Hematopoietic multipotent progenitor cell treated with erythropoietin and hydrocortisone succinate and interleukin-3 and kit ligand, for 4 days (in vitro differentiated cells): Measurements from ENCODE around the gene IL31RA.
"Not testable (repeated sequence)": the region's sequence is repeated elsewhere in the genome, so short reads cannot be mapped to it uniquely, and the experiment has no call there.

Experiments
- DNase-seq: peaks from one replicate; pipeline ENCODE4 v3.0.0-alpha.2; 2015

IL31RA gene

DNA sequence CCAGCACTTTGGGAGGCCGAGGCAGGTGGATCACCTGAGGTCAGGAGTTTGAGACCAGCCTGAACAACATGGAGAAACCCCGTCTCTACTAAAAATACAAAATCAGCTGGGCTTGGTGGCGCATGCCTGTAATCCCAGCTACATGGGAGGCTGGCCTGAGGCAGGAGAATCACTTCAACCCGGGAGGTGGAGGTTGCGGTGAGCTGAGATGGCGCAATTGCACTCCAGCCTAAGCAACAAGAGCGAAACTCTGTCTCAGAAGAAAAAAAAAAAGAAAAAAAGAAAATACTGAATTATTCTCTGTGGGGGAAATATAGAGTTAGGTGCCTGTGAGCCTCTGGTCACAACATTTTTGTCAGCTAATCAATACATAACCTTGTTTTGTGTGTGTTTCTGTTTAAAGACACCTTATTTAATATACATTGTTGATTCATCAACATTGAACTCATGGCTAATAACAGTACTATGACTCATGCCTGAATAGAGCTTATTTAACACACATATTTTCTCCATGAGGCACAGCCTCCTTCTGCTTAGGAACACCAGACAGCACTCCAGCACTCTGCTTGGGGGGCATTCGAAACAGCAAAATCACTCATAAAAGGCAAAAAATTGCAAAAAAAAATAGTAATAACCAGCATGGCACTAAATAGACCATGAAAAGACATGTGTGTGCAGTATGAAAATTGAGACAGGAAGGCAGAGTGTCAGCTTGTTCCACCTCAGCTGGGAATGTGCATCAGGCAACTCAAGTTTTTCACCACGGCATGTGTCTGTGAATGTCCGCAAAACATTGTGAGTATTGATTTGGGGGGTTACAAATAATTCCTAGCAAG lies at the start of gene IL31RA:
Gene IL31RA, plus strand, starts transcription at position 519 of the 836 bp plus-strand sequence. Its CDS starts 214 bp downstream, at position 733.
- DNase-seq = no peak

DNA sequence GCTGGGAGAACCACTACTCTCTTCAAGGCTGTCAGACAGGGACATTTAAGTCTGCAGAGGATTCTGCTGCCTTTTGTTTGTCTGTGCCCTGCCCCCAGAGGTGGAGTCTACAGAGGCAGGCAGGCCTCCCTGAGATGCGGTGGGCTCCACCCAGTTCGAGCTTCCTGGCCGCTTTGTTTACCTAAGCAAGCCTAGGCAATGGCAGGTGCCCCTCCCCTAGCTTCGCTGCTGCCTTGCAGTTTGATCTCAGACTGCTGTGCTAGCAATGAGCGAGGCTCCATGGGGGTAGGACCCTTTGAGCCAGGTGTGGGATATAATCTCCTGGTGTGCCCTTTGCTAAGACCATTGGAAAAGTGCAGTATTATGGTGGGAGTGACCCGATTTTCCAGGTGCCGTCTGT lies 42.3 kb upstream of the IL31RA start:
- not testable (repeated sequence) for DNase-seq

DNA sequence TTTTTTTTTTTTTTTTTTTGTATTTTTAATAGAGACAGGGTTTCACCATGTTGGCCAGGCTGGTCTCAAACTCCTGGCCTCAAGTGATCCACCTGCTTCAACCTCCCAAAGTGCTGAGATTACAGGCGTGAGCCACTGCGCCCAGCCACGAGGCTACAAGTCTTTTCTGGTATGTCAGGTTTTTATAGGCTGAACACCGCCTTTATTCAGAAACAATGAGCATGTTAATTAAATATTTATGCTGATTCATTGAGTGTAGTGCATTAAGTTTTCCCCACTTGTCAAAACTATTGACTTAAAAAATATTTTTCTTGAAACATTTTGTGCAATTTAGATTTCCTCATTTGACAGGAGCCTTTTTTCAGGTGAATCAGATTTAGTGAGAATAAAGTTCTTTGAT lies 35.2 kb upstream of the IL31RA start:
- not testable (repeated sequence) for DNase-seq

DNA sequence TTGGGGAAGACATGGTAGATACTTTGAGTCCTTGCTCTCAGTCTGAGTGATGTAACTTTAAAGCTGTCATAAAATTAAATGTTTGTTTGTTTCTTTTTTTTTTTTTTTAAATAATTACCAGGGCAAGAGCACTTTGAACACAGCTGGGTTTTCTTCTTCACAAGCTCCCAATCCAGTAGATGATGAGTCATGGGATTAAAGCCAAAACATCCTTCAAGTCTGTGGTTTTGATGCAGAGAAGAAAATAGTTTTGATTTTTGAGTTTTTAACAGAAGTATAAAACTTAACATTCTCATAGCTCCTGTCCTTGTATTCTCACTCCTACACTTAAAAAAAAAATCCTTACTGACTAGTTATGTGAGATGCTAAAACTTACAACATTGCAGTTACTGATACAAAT lies 34.8 kb upstream of the IL31RA start:
- DNase-seq = peak; percentile 5

DNA sequence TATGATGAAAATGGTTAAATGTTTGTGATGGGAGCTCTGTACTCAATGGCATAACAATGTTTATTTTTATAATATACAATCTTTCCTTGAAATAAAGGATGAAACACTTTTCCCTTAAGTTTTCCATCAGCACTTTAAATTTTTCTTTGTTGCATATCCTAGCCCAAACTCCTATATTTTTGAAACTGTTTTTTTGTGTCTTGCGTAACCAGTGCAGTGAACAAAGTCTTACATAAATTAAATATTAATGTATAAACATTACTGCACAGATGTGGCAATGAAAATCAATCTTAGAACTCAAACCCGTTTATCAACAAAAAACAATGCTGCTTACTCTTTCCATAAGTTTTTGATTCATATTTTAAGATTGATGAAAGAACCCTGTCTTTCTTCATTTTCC lies 34.1 kb upstream of the IL31RA start:
- DNase-seq = no peak

DNA sequence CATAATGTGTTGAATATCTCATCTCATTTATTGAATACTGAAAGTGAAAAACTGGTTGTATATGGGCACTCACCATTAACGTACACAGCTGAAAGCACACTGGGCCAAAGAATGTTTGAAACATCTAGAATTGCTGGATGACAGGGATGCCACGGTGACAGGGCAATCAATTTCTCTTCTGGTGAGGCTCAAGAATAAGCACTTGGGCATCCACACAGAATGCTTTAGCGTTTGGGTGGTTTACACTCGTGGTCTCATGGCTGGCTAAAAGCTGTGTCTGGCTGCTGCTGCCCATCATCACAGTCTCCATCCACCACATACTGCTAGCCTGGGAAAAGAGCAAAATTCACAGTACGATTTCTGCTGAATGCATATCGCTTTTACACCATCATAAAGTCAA lies 30.7 kb upstream of the IL31RA start:
- DNase-seq = no peak

DNA sequence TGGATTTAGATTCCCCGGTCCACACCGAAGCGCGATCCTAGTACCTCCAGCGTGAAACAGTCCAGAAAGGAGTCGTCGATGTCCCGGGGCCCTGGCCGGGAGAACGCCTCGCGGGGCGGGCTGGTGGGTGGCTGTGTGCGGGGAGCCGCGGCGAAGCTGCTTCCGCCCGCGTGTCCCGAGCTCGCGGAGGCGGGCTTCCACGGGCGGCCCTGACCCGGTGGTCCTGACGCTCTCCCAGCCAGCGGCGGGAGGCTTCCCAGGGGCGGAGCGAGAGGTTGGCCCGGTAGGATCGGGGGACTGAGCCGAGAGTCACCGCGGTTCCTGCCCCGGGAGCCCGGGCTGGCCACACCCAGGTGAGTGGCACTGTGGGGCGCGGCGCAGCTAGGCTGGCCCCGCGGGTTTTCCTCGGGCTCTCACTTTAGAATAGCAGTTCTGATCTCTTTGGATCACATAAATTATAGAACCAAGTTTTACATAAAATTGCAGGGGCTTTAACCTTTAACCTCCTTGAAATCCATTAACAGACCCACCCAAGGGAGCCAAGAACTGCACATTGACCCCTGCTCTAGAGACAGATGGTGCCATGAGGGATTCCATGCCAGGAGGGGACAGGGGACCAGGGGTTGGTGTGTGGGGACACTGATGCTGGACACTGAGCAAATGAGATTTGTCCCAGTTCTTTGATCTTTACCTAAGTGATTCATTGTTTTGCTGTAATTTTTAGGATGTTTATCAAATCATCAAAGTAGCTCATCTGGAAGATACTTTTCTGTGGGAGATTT lies 29.2 kb upstream of the IL31RA start:
- DNase-seq = peak; percentile 2

DNA sequence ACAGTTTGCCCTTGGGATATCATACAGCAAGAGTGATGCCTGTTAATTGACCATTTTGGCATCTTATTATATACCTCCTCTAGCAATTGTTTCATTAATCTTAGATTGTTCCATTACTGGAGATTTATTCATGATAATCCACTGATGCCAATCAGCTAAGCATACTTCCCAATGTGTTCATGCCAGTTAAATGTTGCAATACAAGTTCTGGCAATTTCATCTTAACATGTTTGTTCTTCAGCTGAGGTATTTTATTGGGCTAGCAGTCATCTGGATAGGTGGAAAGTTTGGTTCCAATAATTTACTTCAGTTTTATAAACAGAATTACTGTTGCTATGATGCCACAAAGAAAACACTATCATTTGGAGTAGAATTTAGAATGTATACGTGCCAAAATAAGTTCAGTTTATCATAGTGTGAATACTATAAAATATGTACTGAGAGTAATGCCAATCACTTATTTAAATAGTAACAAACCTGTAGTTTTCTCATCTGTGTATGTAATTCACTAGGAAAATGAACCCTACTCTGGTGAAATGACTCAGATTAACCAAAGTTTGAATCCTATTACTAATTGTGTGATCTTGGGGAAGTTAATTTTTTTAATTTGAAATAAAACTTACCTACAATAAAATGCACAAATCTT lies 27.9 kb upstream of the IL31RA start:
- no peak for DNase-seq

DNA sequence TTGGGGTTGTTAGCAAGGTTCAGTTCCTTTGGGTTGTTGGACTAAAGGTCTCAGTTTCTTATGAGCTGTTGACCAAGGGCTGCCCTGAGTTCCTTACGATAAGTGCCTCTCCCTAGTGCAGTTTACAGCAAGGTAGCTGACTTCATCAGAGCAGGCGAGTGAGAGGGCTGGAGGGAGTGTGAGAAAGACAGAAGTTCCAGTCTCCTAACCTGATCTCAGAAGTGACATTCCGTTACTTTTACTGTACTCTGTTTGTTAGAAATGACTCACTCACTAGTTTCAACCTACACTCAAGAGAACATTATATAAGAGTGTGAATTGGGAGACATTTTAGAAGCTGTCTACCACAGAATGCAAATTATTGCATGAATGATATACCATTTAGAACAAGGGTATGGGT lies 21.2 kb upstream of the IL31RA start:
- DNase-seq = no peak

DNA sequence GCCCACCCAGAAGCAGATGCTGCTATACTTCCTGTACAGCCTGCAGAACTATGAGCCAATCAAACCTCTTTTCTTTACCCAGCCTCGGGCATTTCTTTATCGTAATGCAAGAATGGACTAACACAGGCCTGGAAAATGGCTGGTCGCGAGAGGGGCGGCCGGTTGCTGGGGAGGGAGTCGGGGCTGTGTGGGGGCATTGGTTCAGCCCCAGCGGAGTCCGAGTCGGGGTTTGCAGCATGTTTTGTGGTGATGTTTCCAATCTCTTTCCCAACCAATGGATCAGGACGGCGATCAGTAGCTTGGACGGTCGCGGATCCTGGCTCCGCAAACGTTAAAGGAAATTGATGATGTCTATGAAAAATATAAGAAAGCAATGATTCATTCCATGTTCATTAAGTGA lies 18.7 kb upstream of the IL31RA start:
- DNase-seq = no peak

DNA sequence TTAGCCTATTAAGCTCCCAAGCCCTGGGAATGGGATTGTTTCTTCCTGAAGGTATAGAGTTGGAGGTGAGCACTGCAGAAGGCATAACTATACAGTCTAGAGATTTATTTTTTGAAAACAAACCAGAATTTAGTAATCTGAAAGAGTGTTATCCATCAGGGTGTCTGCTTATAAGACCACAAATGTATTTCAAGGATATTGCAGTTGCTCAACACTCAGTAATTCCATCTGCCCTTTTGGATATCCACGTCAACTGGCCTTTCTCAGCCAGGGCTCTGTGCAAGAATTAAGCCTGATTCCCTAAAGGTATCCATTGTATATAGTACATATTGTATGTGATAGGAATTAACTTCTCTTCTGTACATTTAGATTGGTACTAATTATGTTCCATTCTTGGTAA lies 15.0 kb upstream of the IL31RA start:
- DNase-seq = no peak

DNA sequence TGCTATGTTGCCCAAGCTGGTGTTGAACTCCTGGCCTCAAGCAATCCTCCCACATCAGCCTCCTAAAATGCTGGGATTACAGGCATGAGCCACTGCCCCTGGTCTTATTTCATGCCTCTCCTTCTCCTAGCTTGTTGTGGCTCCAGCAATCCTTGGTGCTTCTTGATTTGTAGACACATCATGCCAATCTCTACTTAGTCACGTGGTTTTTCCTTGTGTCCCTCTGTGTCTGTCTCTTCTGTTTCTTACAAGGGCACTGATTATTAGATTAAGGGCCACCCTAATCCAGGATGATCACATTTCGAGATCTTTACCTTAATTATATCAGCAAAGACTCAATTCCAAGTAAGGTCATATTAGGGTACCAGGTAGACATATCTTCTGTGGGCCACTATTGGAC lies 9.2 kb upstream of the IL31RA start:
- no peak for DNase-seq

DNA sequence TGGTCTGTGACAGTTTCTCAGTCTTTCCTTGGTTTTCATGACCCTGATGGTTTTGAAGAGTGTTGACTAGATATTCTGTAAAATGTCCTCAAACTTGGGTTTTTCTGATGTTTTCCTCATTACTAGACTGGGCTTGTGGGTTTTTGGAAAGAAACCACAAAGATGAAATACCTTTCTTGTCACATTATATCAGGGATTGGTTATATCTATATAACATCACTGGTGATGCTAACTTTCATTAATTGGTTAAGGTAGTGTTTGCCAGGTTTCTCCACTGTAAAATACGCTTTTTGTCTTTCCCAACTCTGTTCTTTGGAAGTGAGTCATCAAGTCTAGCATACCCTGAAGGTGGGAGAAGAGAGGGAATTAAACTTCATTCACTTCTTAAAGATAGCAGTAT lies 3.3 kb upstream of the IL31RA start:
- DNase-seq = no peak

DNA sequence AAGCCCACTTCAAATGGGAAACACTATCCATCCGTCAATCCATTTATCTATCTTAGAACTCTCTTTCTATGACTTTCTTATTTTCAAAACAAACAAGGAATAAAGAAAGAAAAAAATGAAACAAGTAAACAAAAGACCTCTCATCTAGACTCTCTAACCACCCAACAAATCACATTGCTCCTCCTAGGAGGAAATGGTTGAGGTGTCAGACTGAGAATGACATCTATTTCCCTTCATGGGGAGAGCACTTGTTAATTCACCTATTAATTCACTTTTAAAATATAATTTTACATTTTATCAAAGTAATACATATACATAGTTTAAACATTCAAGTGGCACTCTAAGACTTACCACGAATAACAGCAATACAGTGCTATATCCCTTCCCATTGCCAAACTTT lies 2.4 kb upstream of the IL31RA start:
- no peak for DNase-seq

DNA sequence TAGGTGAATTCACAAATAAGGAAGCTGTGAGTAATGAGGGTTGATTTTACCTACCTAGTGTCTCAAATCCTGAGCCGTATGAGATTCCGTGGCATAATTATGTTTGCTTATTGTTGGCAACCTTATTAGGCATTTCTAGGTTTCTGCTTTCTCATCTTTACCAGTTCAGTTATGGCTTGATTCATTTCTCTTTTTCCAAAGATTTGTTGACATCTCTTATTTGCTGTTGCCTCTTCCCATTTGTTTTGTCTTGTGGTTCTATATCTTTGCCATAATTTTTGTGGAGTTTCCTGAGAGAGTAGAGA lies 470 bp downstream of the IL31RA start:
- no peak for DNase-seq

DNA sequence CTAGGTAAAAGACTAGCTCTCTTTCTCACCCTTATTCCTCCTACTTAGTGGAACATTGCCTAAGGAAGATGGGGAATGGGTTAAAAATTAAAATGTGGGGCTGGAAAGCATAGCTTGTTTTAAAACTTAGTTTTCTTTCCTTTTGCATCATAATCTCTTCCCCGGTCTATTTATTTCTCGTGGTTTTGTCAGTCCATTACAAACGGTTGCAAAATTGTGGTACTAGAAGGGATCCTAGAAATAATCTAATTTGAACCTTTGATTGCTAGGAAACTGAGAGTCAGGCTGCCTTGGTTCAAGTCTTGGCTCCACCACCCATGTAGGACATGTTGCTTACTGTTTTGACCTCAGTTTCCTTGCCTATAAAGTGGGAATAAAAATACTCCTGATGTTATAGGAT lies 1.3 kb downstream of the IL31RA start:
- no peak for DNase-seq

DNA sequence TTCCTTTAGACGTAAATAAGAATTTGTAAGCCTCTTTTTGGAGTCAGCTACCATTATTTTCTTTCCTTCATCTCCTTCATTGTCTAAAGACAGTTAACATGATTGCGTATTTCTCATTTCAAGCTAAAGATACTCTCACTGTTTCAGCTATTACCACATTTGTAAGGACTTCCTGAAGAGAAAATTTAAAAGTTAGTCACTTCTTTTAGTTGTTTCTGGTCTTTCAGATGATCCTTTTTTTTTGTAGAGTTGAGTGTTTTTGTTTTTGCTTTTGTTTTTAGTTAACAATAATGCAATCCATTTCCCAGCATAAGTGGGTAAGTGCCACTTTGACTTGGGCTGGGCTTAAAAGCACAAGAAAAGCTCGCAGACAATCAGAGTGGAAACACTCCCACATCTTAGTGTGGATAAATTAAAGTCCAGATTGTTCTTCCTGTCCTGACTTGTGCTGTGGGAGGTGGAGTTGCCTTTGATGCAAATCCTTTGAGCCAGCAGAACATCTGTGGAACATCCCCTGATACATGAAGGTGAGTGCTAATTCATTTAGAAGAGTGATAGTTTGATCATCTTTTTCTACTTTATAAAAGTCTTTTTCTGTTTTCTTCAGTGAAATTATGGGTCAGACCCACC lies 2.0 kb downstream of the IL31RA start:
- no peak for DNase-seq

DNA sequence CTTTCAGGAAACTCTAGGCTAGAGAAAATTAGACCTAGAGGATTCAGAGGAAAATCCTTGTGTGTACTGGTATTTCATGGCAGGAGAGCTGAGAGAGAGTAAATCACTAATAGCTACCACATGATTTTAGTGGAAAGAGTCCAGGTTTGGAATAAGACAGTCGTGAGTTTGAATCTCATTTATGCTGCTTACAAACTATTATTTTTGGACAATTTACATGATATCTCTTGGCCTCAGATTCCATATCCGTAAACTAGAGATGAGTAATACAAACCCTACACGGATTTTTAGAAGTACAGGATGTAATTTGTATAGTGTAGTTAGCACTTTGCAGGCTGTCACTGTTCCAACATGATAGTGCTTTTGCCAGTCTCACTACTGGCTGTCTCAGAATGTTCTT lies 2.7 kb downstream of the IL31RA start:
- DNase-seq = no peak

DNA sequence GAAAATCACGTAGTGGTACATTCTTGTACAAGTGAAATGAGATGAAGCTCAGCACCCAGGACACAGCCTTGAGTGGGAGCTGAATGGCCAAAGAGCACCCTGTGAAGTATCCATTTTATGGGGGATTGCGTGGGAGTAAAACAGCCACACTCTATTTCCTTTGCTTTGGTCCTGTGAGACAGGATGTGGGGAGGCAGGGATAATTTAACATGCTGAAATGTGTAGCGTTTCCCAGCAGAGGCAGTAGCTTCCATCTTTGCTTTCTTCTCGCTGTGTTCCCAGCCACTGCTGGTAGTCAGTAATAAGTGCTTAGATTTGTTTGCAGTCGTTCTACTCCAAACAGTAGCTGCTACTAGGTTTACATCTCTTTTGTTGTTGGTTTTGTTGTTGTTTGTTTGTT lies 4.4 kb downstream of the IL31RA start:
- no peak for DNase-seq

DNA sequence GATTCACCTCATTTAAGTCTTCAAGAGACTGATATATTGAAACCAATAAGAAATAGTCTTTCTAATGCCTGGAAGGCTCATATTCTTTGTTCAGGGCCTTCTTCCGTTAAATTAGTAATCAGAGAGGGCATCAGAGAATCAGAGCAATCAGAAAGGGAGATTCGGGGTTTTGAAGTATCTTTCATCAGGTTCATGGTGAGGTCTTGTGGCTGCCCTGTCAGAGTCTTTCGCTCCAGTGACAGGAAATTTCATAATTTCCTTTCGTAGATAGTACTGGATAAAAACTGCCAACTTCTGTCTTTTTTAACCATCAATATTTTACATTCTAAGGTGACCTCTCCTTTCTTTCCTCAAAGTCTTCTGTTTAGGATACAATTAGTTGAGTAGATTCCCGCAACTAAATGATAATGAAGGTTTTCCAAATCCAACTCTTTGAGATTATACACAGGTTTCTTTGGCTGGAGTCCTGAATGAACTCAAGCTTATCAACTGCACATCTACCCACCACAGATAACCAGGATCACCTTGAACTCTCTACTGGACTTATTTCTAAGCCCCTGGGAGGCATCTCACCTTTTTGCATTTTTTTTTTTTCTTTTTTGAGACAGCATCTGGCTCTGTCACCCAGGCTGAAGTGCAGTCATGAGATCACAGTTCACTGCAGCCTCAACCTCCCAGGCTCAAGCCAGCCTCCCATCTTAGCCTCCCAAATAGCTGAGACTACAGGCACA lies 5.5 kb downstream of the IL31RA start:
- peak; percentile 79 for DNase-seq

DNA sequence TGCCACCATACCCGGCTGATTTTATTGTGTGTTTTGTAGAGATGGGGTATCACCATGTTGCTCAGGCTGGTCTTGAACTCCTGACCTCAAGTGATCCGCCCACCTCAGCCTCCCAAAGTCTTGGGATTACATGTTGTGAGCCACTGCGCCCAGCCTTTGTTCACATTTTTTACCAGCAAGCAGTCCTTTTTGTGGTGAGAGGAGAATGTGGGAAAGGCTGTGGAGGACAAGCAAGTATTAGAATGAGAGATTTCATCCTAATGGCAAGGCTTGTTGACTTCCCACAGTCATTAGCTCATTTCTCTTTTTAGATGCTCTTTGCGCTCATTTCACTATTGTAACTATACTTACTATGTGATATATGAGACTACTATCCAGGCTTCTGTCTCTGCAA lies 6.1 kb downstream of the IL31RA start:
- DNase-seq = no peak

DNA sequence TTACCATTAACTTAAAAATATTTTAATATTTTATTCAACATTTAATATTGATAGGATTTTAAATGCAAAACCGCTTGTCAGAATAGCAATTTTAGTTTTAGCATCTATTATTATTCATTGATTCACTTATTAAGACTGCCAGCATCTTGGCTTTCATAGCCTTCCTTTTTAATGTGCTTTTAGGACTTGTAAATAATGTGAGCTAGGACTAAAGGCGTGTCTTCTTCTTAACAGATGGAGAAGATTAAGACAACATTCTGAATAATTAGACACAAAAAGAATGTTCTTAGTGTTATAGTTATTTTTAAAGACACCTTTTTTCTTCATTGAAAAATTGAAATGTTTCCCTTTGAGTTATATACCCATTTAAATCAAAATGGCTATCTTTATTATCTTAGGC lies 6.9 kb downstream of the IL31RA start:
- DNase-seq = no peak

DNA sequence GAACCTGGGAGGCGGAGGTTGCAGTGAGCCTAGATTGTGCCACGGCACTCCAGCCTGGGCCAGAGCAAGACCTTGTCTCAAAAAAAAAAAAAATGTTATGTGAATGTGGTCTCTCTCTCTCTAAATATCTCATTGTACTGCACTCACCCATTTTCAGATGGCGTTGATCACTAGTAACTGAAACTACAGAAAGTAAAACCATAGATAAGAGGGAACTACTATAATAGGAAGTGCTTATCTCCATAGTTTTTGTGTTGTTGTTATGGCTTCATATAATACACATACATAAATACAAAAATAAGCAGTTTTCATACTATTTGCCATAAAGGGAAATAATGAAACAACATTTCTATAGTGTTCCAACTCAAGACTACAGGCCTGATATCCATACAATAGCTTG lies 9.1 kb downstream of the IL31RA start:
- no peak for DNase-seq
